Liver (tissue), 9 donors: ENCODE results near the gene BIRC7. TPM values are rescaled to one million over a fixed set of nuclear protein-coding genes. Genes with fewer than 3 reads are reported as not detected.

Source experiments
- DNase-seq: peaks from one replicate; pipeline ENCODE4 v3.0.0-alpha.2; 2017; ENCODE audit warnings: low spot score
- H3K27ac ChIP-seq, 2 donors: one replicate each; pipeline ENCODE4 v1.7.0; 2013; ENCODE audit warnings: inconsistent platforms in 2 of 2, low read length in 2 of 2, control low read depth in 1 of 2, low read depth in 1 of 2, mild to moderate bottlenecking in 1 of 2
- H3K27me3 ChIP-seq, 4 donors: one replicate each; pipeline versions ENCODE4 v1.6.1 to v1.7.0; 2013; ENCODE audit warnings: low read length in 3 of 4, inconsistent platforms in 1 of 4, mild to moderate bottlenecking in 1 of 4, moderate library complexity in 1 of 4; ENCODE audit not compliant: control insufficient read depth in 4 of 4, insufficient read depth in 4 of 4
- H3K36me3 ChIP-seq, 4 donors: one replicate each; pipeline versions ENCODE4 v1.6.1 to v1.7.0; 2013; ENCODE audit warnings: low read length in 3 of 4, mild to moderate bottlenecking in 3 of 4, low read depth in 1 of 4, moderate library complexity in 1 of 4; ENCODE audit not compliant: control insufficient read depth in 4 of 4, insufficient read depth in 3 of 4
- H3K4me1 ChIP-seq, 4 donors: one replicate each; pipeline versions ENCODE4 v1.6.1 to v1.7.0; 2013; ENCODE audit warnings: low read length in 3 of 4, mild to moderate bottlenecking in 3 of 4, moderate library complexity in 1 of 4; ENCODE audit not compliant: control insufficient read depth in 4 of 4, insufficient read depth in 4 of 4
- H3K4me3 ChIP-seq, 3 donors: one replicate each; pipeline versions ENCODE4 v1.6.1 to v1.7.0; 2013; ENCODE audit warnings: low read length in 3 of 3, control low read depth in 1 of 3, low read depth in 1 of 3, mild to moderate bottlenecking in 1 of 3
- H3K9ac ChIP-seq, 2 donors: one replicate each; pipeline ENCODE4 v1.7.0; 2013; ENCODE audit warnings: low read length in 2 of 2, mild to moderate bottlenecking in 2 of 2, moderate library complexity in 2 of 2, control low read depth in 1 of 2, low read depth in 1 of 2
- H3K9me3 ChIP-seq, 4 donors: one replicate each; pipeline versions ENCODE4 v1.6.1 to v1.7.0; 2013; ENCODE audit warnings: low read length in 3 of 4; ENCODE audit not compliant: control insufficient read depth in 4 of 4
- ATF3 ChIP-seq: IDR thresholded peaks from 2 replicates; pipeline ENCODE4 v1.6.1; 2016; ENCODE audit warnings: antibody characterized with exemption
- CTCF ChIP-seq: fragments of 150-350 bp; IDR thresholded peaks from 2 replicates; pipeline ENCODE4 v1.5.1; 2017; ENCODE audit warnings: improper control_type of control experiment, low read depth, low read length; ENCODE audit not compliant: missing input control
- EGR1 ChIP-seq, 2 donors: IDR thresholded peaks; 2 replicates each; pipeline ENCODE4 v1.6.1; 2016 to 2018; ENCODE audit warnings: antibody characterized with exemption in 2 of 2, low read depth in 2 of 2
- FOXA2 ChIP-seq: IDR thresholded peaks from 2 replicates; pipeline ENCODE4 v1.6.1; 2016; ENCODE audit warnings: antibody characterized with exemption
- GABPA ChIP-seq, 2 donors: IDR thresholded peaks in 1 of 2; conservative IDR thresholded peaks in 1 of 2; 2 replicates each; pipeline ENCODE4 v1.6.1; 2016; ENCODE audit warnings: antibody characterized with exemption in 2 of 2, mild to moderate bottlenecking in 1 of 2, moderate library complexity in 1 of 2
- HNF4G ChIP-seq: IDR thresholded peaks from 2 replicates; pipeline ENCODE4 v1.6.1; 2016; ENCODE audit warnings: antibody characterized with exemption
- JUND ChIP-seq, 2 donors: IDR thresholded peaks; 2 replicates each; pipeline ENCODE4 v1.6.1; 2016; ENCODE audit warnings: antibody characterized with exemption in 2 of 2
- NR2F2 ChIP-seq: IDR thresholded peaks from 2 replicates; pipeline ENCODE4 v1.6.1; 2016; ENCODE audit warnings: antibody characterized with exemption
- RAD21 ChIP-seq, 2 donors: IDR thresholded peaks; 2 replicates each; pipeline ENCODE4 v1.6.1; 2016; ENCODE audit warnings: antibody characterized with exemption in 2 of 2, mild to moderate bottlenecking in 2 of 2
- RXRA ChIP-seq, 2 donors: IDR thresholded peaks; 2 replicates each; pipeline ENCODE4 v1.6.1; 2017 to 2018; ENCODE audit warnings: antibody characterized with exemption in 2 of 2, mild to moderate bottlenecking in 1 of 2
- SP1 ChIP-seq: IDR thresholded peaks from 2 replicates; pipeline ENCODE4 v1.6.1; 2018; ENCODE audit warnings: antibody characterized with exemption, mild to moderate bottlenecking
- TAF1 ChIP-seq: conservative IDR thresholded peaks from 2 replicates; pipeline ENCODE4 v1.6.1; 2016; ENCODE audit warnings: antibody characterized with exemption, mild to moderate bottlenecking
- YY1 ChIP-seq: IDR thresholded peaks from 2 replicates; pipeline ENCODE4 v1.6.1; 2016; ENCODE audit warnings: antibody characterized with exemption, mild to moderate bottlenecking
- WGBS: extraction: QIAGEN DNeasy Blood & Tissue Kit; methylation state at CpG from one replicate; pipeline ENCODE4 v1.1.7; 2013; 5-methylcytosine and 5-hydroxymethylcytosine counted together
- polyA plus RNA-seq, 2 donors: library from polyadenylated mRNA; stranded (reverse) in 1 of 2; unstranded in 1 of 2; fragments of 200-250 nt in 1 of 2; fragments of >200 nt in 1 of 2; fragmentation: Nextera tagmentation in 1 of 2; extraction: Ambion mirVana in 1 of 2; gene quantifications; one replicate each; pipeline versions ENCODE4 v1.2.1 to v1.2.3, GENCODE V29; 2013 to 2015
- total RNA-seq, 2 donors: library from RNA; depleted of rRNA; stranded (reverse); fragments of >200 nt; gene quantifications; one replicate each; pipeline ENCODE4 v1.2.3, GENCODE V29; 2014
- donor health status: healthy.
- donor health status: healthy.
- donor health status: healthy.
- donor health status: healthy.
- donor health status: healthy.

The BIRC7 gene
- total and polyA plus RNA-seq, 4 donors: 0.23 TPM; not detected in 3

GRCh38 chr20:63286781-63287696, 51.3 kb downstream of the BIRC7 start:
- WGBS: 91% methylated on average over 23 of the region's 23 CpGs
- TF ChIP-seq RXRA (IDR thresholded peaks at IDR 0.05) (no peak), TAF1 (no peak), JUND (IDR thresholded peaks at IDR 0.05) (no peak), SP1 (no peak), EGR1 (IDR thresholded peaks at IDR 0.05; ENCODE audit: low read depth in 2 of 2) (no peak), GABPA (IDR thresholded peaks at IDR 0.05 in 1 of 2, conservative IDR thresholded peaks at IDR 0.05 in 1 of 2) (no peak), NR2F2 (no peak), CTCF (no peak)
- DNase-seq: no peak
- Histone ChIP-seq H3K27ac (no peak overlapping the region), H3K9me3 (no peaks in the 10 kb centered on the region), H3K36me3 (peaks cover 5 to 44% (median 8%) of the 10 kb centered on the region in 4 donors), H3K27me3 (no peaks in the 10 kb centered on the region), H3K9ac (no peak overlapping the region), H3K4me3 (no peak overlapping the region), H3K4me1 (peaks cover 4 to 5% (median 5%) of the 10 kb centered on the region in 4 donors)

- no peaks in the 10 kb centered on the region for H3K27me3 ChIP-seq
- no peak for DNase-seq
- TF ChIP-seq YY1 (no peak), FOXA2 (no peak), TAF1 (no peak), HNF4G (no peak), EGR1 (IDR thresholded peaks at IDR 0.05; ENCODE audit: low read depth in 2 of 2) (no peak), ATF3 (no peak), RXRA (IDR thresholded peaks at IDR 0.05) (no peak)
- H3K4me3 ChIP-seq: no peak overlapping the region
- no peak overlapping the region for H3K27ac ChIP-seq
- H3K9ac ChIP-seq: no peak overlapping the region
- WGBS: 95% methylated on average over 55 of the region's 55 CpGs
- no peaks in the 10 kb centered on the region for H3K9me3 ChIP-seq
- peaks cover 5 to 37% (median 6%) of the 10 kb centered on the region in 4 donors for H3K36me3 ChIP-seq
- peaks cover 4 to 5% (median 5%) of the 10 kb centered on the region in 4 donors for H3K4me1 ChIP-seq
Observed at GRCh38 chr20:63287697-63288580, 52.2 kb downstream of the BIRC7 start.

GRCh38 chr20:63288581-63289251, 53.0 kb downstream of the BIRC7 start:
- Histone ChIP-seq H3K27ac (no peak overlapping the region), H3K36me3 (peaks cover 5 to 29% (median 6%) of the 10 kb centered on the region in 4 donors), H3K9ac (no peak overlapping the region), H3K9me3 (no peaks in the 10 kb centered on the region), H3K4me1 (peaks cover 4 to 5% (median 5%) of the 10 kb centered on the region in 4 donors), H3K27me3 (no peaks in the 10 kb centered on the region), H3K4me3 (no peak overlapping the region)
- no peak for DNase-seq
- TF ChIP-seq RAD21 (IDR thresholded peaks at IDR 0.05) (no peak), FOXA2 (no peak)
- 90% methylated on average over 28 of the region's 28 CpGs for WGBS
